ENCODE data around the gene GOLM1. TPM values are rescaled to one million over a fixed set of nuclear protein-coding genes. Genes with fewer than 3 reads are reported as not detected.
"Not testable (repeated sequence)": the region's sequence is repeated elsewhere in the genome, so short reads cannot be mapped to it uniquely, and the experiment has no call there.

GOLM1 gene
- total RNA-seq, 2 experiments from 2014 or later: 2.7 TPM

DNA sequence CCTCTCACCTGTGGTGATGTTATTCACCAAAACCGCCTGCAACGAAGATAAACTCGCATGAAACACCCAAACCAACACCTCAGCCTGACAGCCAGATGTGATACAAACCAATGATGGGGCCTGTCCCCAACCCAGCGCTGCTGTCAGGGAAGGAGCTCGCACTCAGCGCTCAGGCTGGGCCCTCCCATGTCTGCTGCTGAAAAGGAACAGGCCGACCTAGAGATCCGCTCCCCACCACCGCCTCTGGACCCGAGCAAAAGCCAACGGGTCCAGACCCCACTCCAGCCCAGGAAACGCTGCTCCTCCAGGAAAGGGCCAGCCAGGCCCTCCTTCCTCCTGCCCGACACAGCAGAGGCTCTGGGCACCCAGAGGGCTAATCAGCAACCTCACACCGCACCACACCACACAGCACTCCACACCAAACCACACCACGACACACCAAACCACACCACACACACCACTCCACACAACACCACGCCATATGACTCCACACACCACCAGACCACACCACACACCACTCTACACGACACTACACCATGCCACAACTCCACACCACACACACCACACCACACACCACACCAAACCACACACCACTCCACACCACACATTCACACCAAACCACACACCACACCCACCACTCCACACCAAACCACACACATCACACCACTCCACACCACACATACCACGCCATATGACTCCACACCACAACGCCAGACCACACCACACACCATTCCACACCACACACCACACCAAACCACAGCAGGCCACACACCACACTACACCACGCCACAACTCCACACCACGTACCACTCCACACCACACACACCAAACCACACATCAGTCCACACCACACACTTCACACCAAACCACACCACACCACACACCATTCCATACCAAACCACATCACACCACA is 46.5 kb downstream of the GOLM1 start:
- TF ChIP-seq, protein P1, sequence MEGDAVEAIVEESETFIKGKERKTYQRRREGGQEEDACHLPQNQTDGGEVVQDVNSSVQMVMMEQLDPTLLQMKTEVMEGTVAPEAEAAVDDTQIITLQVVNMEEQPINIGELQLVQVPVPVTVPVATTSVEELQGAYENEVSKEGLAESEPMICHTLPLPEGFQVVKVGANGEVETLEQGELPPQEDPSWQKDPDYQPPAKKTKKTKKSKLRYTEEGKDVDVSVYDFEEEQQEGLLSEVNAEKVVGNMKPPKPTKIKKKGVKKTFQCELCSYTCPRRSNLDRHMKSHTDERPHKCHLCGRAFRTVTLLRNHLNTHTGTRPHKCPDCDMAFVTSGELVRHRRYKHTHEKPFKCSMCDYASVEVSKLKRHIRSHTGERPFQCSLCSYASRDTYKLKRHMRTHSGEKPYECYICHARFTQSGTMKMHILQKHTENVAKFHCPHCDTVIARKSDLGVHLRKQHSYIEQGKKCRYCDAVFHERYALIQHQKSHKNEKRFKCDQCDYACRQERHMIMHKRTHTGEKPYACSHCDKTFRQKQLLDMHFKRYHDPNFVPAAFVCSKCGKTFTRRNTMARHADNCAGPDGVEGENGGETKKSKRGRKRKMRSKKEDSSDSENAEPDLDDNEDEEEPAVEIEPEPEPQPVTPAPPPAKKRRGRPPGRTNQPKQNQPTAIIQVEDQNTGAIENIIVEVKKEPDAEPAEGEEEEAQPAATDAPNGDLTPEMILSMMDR (IDR thresholded peaks at IDR 0.05): no peak
- no peaks in the 10 kb centered on the region for H3K27me3 Mint-ChIP-seq
- ChIA-PET POLR2A (no interaction called here), CTCF (no interaction called here)
- H3K27ac Mint-ChIP-seq: no peak overlapping the region
- H3K4me1 Mint-ChIP-seq (ENCODE audit: low read depth): no peaks in the 10 kb centered on the region
- no peaks in the 10 kb centered on the region for H3K36me3 Mint-ChIP-seq (ENCODE audit: low read depth)
- DNase-seq: no peak
- intact Hi-C loops (cut with micrococcal nuclease): no loop called here
- no peak for ATAC-seq
- H3K4me3 Mint-ChIP-seq: no peak overlapping the region
- no peaks in the 10 kb centered on the region for H3K9me3 Mint-ChIP-seq

- H3K27me3 Mint-ChIP-seq, POLR2A ChIA-PET, H3K9me3 Mint-ChIP-seq: not testable (repeated sequence)
Measured at GRCh38 chr9:86048018-86048742, 51.2 kb downstream of the GOLM1 start.

DNA sequence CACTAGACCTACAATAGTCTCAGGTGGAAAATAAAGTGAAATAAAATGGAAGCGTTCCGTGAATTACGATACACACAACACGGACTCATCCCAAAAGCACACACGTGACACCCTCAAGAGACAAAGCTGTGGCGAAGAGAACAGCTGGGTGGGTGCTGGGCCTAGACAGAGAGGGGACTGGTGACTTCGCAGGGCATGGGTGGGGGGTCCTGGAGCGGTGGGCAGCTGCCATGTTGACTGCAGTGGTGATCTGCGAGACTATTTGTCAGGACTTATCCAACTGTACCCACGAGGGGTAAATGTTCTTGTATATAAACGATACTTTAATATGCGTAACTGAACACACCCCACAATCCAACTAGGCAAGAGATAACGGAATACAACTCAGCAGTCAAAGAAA is 52.0 kb downstream of the GOLM1 start:
- Mint-ChIP-seq H3K36me3 (ENCODE audit: low read depth) (no peaks in the 10 kb centered on the region), H3K27ac (no peak overlapping the region), H3K4me1 (ENCODE audit: low read depth) (no peaks in the 10 kb centered on the region), H3K4me3 (no peak overlapping the region), H3K9me3 (no peaks in the 10 kb centered on the region), H3K27me3 (no peaks in the 10 kb centered on the region)
- no peak for DNase-seq
- CTCF ChIA-PET: no interaction called here
- POLR2A ChIA-PET: no interaction called here
- TF ChIP-seq, protein P1 (IDR thresholded peaks at IDR 0.05): no peak
- intact Hi-C loops (cut with micrococcal nuclease): loop anchor here (10.0 kb wide), 1 partner anchor 63 kb away; no protein-coding TSS in a partner anchor
- ATAC-seq: no peak

More at GRCh38 chr9:86048018-86048742, 51.2 kb downstream of the GOLM1 start:
- CTCF ChIA-PET; H3K27ac Mint-ChIP-seq; H3K4me3 Mint-ChIP-seq; DNase-seq; H3K36me3 Mint-ChIP-seq (ENCODE audit: low read depth); H3K4me1 Mint-ChIP-seq (ENCODE audit: low read depth); ATAC-seq: not testable (repeated sequence)
- intact Hi-C loops (cut with micrococcal nuclease): loop anchor here (10.0 kb wide), 1 partner anchor 63 kb away; no protein-coding TSS in a partner anchor

- Mint-ChIP-seq H3K4me1 (ENCODE audit: low read depth) (no peaks in the 10 kb centered on the region), H3K9me3 (no peaks in the 10 kb centered on the region), H3K4me3 (no peak overlapping the region), H3K27ac (no peak overlapping the region), H3K27me3 (no peaks in the 10 kb centered on the region), H3K36me3 (ENCODE audit: low read depth) (no peaks in the 10 kb centered on the region)
- no peak for ATAC-seq
- ChIA-PET POLR2A (no interaction called here), CTCF (no interaction called here)
- intact Hi-C loops (cut with micrococcal nuclease): loop anchor here (10.0 kb wide), 1 partner anchor 62 kb away; no protein-coding TSS in a partner anchor
- TF ChIP-seq, protein P1 (IDR thresholded peaks at IDR 0.05): no peak
- no peak for DNase-seq
Measured at GRCh38 chr9:86046930-86047341, 52.4 kb downstream of the GOLM1 start.

GRCh38 chr9:86046071-86046636 is 53.2 kb downstream of the GOLM1 start:
- H3K4me1 Mint-ChIP-seq (ENCODE audit: low read depth): no peaks in the 10 kb centered on the region
- no peak for ATAC-seq
- no peak overlapping the region for H3K27ac Mint-ChIP-seq
- TF ChIP-seq, protein P1 (IDR thresholded peaks at IDR 0.05): no peak
- DNase-seq: no peak
- no peaks in the 10 kb centered on the region for H3K36me3 Mint-ChIP-seq (ENCODE audit: low read depth)
- intact Hi-C loops (cut with micrococcal nuclease): loop anchor here (10.0 kb wide), 1 partner anchor 61 kb away; no protein-coding TSS in a partner anchor
- ChIA-PET POLR2A (no interaction called here), CTCF (no interaction called here)
- no peaks in the 10 kb centered on the region for H3K9me3 Mint-ChIP-seq
- no peak overlapping the region for H3K4me3 Mint-ChIP-seq
- no peaks in the 10 kb centered on the region for H3K27me3 Mint-ChIP-seq
